Activated CD8-positive, alpha-beta memory T cell treated with anti-CD3 and anti-CD28 coated beads for 4 hours (primary cell): ENCODE results near the gene RHOV.

Source experiments
- DNase-seq, 2 donors: peaks; one replicate each; pipeline ENCODE4 v3.0.0-alpha.2; 2020; ENCODE audit warnings: low read depth in 2 of 2

Gene RHOV, protein sequence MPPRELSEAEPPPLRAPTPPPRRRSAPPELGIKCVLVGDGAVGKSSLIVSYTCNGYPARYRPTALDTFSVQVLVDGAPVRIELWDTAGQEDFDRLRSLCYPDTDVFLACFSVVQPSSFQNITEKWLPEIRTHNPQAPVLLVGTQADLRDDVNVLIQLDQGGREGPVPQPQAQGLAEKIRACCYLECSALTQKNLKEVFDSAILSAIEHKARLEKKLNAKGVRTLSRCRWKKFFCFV

GRCh38 chr15:40873694-40874561, at the start of gene RHOV:
Gene RHOV, minus strand, starts transcription at chr15:40874234. Its CDS starts 95 bp downstream, at chr15:40874139.
- peak; percentile 20 to 24 for DNase-seq

DNA sequence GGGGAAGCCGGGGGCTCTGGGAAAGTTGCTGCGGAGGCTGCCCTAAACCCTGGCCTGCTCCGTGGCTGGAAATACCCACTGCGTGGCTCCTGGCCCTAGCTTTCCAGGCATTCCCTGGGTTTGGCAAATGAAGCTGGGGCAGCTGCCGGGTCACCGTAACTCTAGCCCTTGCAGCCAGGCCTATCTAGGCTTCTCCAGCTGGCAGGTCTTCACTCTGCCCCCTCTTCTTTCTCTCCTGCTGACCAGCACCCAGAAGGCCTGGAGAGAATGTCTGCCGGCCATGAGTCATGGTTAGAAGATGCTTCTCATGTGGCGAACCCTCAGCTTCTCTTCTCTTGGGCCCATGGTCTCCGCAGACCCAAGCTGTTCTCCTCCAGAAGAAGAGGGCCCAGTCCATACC, 49.5 kb upstream of the RHOV start:
- no peak for DNase-seq

- no peak for DNase-seq
These were observed 48.6 kb upstream of the RHOV start for GRCh38 chr15:40922608-40923005.

DNA sequence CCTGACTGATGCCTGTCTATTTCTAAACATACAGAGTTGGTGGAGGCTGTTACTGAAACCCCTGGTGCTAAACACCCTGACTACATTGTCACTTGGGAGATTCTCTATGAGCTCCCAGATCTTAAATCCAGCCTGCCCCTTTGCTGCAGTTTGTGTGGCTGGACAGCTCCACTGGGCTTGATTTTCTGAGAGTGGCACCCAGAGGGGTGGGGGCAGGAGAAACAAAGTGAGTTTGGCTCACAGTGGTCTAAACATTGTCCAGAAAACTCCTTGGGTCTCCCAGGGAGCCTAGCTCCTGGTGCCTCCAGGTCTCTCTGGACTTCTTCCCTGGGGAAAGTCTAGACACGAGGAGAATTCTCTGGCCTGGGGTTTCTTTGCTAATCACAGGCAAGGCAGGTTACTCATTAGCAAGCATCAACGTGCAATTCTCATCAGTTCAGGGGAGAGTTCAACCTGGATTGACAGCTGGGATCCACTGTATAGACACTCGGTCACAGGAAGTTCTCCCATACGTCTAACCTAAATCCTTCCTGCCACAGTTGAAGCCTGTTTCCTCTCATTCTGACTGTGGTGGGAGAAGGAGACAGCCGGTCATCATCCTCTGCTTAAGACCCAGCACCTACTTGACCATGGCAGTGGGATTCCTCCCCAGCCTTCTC, 48.0 kb upstream of the RHOV start:
- DNase-seq: no peak

- no peak for DNase-seq
These were observed 44.9 kb upstream of the RHOV start for GRCh38 chr15:40918799-40919392.

GRCh38 chr15:40918146-40918798, 44.2 kb upstream of the RHOV start:
- no peak for DNase-seq

- no peak for DNase-seq
These were observed 43.6 kb upstream of the RHOV start for GRCh38 chr15:40917585-40917984.

DNA sequence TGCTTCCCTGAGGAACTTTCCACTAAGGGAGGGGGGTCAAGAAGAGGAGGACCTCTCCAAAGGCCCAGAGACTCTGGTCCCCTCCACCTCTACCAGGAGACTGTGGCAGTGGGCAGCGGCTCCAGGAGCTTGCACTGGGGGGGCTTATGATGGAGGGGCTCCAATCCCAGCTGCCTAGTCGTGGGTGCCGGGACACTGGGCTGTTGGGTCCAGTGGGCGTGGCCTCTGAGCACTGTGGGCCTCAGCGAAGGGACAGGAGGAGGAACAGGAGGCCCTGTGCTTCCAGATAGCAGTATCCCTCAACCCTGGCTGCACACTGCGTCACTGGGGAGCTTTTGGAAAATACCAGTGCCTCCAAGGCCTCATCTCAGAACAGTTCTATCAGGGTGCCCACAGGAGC, 41.6 kb upstream of the RHOV start:
- no peak for DNase-seq

DNA sequence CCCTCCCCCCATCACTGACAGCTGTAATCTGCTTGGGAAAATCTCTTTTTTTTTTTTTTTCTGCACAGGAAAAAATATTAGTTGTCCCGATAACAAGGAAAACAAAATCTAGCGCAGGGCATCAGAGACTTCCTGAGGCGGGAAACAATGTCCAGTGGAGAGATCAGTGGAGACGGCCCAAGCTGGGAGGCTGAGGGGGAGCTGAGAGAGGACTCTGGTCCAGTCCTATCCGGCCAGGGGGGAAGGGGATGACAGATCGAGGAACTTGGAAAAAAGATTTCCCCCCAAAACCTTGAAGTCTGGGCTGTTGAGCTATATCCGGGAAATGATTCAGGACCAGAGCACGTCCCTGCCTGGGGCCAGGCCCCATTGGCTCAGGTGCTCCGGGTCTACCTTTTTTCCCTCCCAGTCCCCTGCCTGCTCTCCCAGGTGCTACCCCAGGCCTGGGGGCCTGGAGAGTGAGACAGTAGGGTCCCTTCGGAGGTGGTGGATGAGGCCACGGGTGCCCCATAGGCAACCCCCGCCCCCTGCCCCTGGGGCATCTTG, 41.2 kb upstream of the RHOV start:
- no peak for DNase-seq

GRCh38 chr15:40914486-40914885, 40.5 kb upstream of the RHOV start:
- no peak for DNase-seq

DNA sequence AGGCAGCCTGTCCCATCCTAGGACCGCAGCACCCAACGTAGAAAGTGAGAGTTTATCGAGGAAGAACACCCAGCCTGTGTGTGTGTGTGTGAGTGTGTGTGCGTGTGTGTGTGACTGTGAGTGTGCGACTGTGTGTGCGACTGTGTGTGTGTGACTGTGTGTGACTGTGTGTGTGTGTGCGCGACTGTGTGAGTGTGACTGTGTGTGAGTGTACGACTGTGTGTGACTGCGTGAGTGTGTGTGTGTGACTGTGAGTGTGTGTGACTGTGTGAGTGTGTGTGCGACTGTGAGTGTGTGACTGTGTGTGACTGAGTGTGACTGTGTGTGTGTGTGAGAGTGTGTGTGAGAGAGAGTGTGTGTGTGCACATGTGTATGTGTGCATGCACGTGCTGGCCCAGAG, 40.0 kb upstream of the RHOV start:
- no peak for DNase-seq

GRCh38 chr15:40912478-40912877, 38.4 kb upstream of the RHOV start:
- no peak for DNase-seq

- DNase-seq: no peak
These were observed 37.7 kb upstream of the RHOV start for GRCh38 chr15:40911693-40912092.

- no peak for DNase-seq
These were observed 37.1 kb upstream of the RHOV start for GRCh38 chr15:40911141-40911540.

DNA sequence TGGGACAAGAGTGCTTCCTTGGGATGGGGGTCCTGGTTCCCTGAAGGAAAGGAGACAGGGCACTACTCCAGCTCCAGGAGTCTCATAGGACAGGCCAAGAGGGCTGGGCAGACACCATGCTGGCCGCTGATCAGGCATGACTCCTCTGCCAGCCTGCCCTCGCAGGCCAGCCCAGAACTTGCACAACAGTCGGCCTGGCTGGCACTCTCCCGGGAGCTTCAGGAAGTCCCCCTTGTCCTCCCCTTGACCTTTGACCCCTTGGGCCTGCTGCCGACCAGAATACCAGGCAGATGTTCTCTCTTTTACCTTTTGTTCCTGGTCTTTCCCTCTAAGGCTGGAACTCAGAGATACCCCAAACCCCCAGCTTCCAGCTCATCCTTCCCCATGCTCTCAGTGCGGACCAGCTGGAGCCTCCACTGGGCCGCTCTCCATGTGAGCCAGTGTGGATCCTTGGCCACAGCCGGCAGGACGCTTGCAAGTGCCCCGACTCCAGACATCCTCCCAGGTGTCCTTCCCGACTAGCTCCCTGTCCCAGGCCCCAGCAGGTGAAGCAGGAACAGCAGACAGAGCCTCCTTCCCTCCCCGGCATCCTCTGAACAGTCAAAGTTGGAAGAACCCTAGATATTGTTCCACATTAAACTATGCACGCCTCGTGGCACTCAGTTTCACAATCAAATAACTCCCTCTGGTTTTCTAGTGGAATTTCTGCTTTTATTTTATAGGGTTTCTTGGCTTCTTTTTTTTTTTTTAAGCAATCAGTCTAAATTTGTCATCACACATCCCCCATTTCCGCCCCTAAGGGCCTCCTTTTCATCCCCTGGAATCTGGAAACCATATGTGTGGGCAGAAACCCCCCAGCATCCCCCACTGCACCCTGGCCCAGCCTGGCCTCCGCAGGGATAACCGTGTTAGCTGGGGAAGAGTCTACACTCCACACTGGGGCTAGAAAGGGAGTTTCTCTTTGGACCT, 35.9 kb upstream of the RHOV start:
- DNase-seq: no peak

- DNase-seq: no peak
These were observed 34.1 kb upstream of the RHOV start for GRCh38 chr15:40908095-40908494.

DNA sequence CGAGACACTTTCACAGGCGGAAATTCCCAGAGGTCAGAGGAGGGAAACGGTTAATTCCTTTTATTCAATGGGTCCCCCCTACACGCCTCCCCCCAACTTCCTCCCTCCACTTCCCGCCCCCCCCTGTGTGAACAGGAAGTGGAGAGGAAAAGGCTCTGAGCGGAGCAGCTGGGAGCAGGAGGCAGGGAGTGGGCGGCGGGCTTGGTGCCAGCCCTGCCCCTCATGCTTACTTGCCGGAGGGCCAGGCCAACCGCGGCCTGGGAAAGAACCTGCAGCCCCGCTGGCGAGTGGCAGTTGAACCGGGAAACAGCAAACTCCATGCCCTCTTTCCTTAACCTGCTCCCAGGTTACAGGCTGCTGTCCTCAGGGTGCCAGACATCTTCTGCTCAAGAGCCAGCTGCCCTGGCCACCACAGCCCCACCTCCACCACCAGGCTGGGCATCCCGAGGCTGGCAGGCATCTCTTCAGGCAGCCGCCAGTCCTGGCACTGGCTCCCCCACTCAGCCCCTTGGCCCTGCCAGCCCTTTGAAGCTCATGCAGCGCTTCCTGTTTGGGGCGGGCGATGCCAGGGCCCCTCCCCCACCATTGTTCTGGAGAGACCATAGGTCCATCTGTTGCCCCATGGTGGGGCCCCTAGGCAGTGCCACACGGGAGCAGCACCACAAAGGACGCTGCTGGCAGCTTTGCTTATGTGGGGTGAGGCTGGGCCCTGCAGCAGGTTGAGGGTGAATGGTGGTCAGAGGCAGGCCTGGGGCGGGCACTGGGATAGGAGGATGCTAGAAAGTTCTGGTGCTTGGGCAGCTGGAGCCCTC, 33.2 kb upstream of the RHOV start:
- no peak for DNase-seq

- peak; percentile 56 to 58 for DNase-seq
These were observed 32.3 kb upstream of the RHOV start for GRCh38 chr15:40906091-40906990.
